Left lung (tissue), 10 donors: ENCODE data around the gene TOR1AIP2. TPM values are rescaled to one million over a fixed set of nuclear protein-coding genes. Genes with fewer than 3 reads are reported as not detected.

Source experiments
- ATAC-seq: fragments of 200-7000 bp; cut with Tn5 transposase; one replicate; pipeline ENCODE4 v1.9.1; 2020; ENCODE audit warnings: moderate library complexity
- DNase-seq, 4 donors: peaks; one replicate each; pipeline ENCODE4 v3.0.0-alpha.2; 2013 to 2020
- H3K27ac ChIP-seq, 2 donors: fragments of 200-600 bp; sonication (generic) in 1 of 2; one replicate each; pipeline versions ENCODE4 v1.5.0 to v1.8.0; 2020 to 2021
- H3K27me3 ChIP-seq, 2 donors: fragments of 200-600 bp; sonication (generic) in 1 of 2; one replicate each; pipeline versions ENCODE4 v1.5.0 to v1.8.0; 2020 to 2021
- H3K36me3 ChIP-seq, 2 donors: fragments of 200-600 bp; sonication (generic) in 1 of 2; one replicate each; pipeline versions ENCODE4 v1.5.0 to v1.8.0; 2020 to 2021
- H3K4me1 ChIP-seq, 2 donors: fragments of 200-600 bp; one replicate each; pipeline ENCODE4 v1.8.0; 2021
- H3K4me3 ChIP-seq, 2 donors: fragments of 200-600 bp; sonication (generic) in 1 of 2; one replicate each; pipeline versions ENCODE4 v1.5.0 to v1.8.0; 2020 to 2021; ENCODE audit warnings: mild to moderate bottlenecking in 1 of 2
- H3K9me3 ChIP-seq, 2 donors: fragments of 200-600 bp; sonication (generic) in 1 of 2; one replicate each; pipeline versions ENCODE4 v1.5.0 to v1.8.0; 2020 to 2021
- CTCF ChIP-seq, 2 donors: fragments of 200-600 bp; sonication (generic) in 1 of 2; IDR thresholded peaks; one replicate each; pipeline versions ENCODE4 v1.5.0 to v1.8.0; 2021; ENCODE audit warnings: antibody characterized with exemption in 2 of 2
- intact Hi-C, 2 donors: fragments of 100-400 bp; cut with DNase I; formaldehyde crosslinking; loops; one replicate each; pipeline versions ENCODE4 v1.11.2 to v1.14.2; 2022
- polyA plus RNA-seq, 6 donors: library from polyadenylated mRNA; unstranded; fragments of 120-200 nt; gene quantifications; one replicate each; pipeline ENCODE4 v1.2.1, GENCODE V29; 2013; ENCODE audit not compliant: insufficient read length in 6 of 6
- total RNA-seq, 2 donors: library from RNA; stranded (reverse); fragmentation: NEBNext Ultra II Directional; extraction: Animal tissue kit (Norgen Biotek cat#: 25700); gene quantifications; one replicate each; pipeline ENCODE4 v1.2.1, GENCODE V29; 2021
- donor health status: DM: no; HTN: yes; CAD: no.
- donor health status: DM: no; HTN: no; CAD: no.

TOR1AIP2 gene
- total and polyA plus RNA-seq, 8 donors, result 34.8 to 109 (median 38.6) TPM

- no peaks in the 10 kb centered on the region for H3K4me1 ChIP-seq
- no peak for TF ChIP-seq CTCF (IDR thresholded peaks at IDR 0.05)
- no peak for DNase-seq
- intact Hi-C loops, result no loop called here
- H3K36me3 ChIP-seq, result peaks cover 0 to 91% of the 10 kb centered on the region in 2 donors
- no peak overlapping the region for H3K4me3 ChIP-seq
- H3K27ac ChIP-seq, result no peak overlapping the region
- no peaks in the 10 kb centered on the region for H3K27me3 ChIP-seq
- ATAC-seq, result no peak
- H3K9me3 ChIP-seq, result no peaks in the 10 kb centered on the region
Measured at GRCh38 chr1:179911812-179912211, 34.2 kb upstream of the TOR1AIP2 start.

GRCh38 chr1:179910934-179911333 is 33.3 kb upstream of the TOR1AIP2 start:
- H3K27me3 ChIP-seq, result no peaks in the 10 kb centered on the region
- no peak overlapping the region for H3K4me3 ChIP-seq
- TF ChIP-seq CTCF (IDR thresholded peaks at IDR 0.05), result no peak
- H3K4me1 ChIP-seq, result no peaks in the 10 kb centered on the region
- H3K36me3 ChIP-seq, result peaks cover 0 to 85% of the 10 kb centered on the region in 2 donors
- DNase-seq (no peak), ATAC-seq (no peak)
- no peaks in the 10 kb centered on the region for H3K9me3 ChIP-seq
- intact Hi-C loops, result no loop called here
- H3K27ac ChIP-seq, result no peak overlapping the region

GRCh38 chr1:179889589-179889988 is 12.0 kb upstream of the TOR1AIP2 start:
- intact Hi-C loops, result loop anchor here in 1 of 2 donors (10.0 kb wide), 1 partner anchor 265 kb away; the partner anchor contains the start of gene QSOX1
- H3K36me3 ChIP-seq, result peaks cover 7 to 64% of the 10 kb centered on the region in 2 donors

GRCh38 chr1:179888071-179888470 is 10.5 kb upstream of the TOR1AIP2 start:
- ATAC-seq, result no peak

More at GRCh38 chr1:179889589-179889988, 12.0 kb upstream of the TOR1AIP2 start:
- H3K27ac ChIP-seq, result no peak overlapping the region
- no peak overlapping the region for H3K4me3 ChIP-seq
- no peak for TF ChIP-seq CTCF (IDR thresholded peaks at IDR 0.05)
- no peaks in the 10 kb centered on the region for H3K27me3 ChIP-seq
- DNase-seq, result no peak
- no peaks in the 10 kb centered on the region for H3K9me3 ChIP-seq
- H3K4me1 ChIP-seq, result peaks cover 14 to 45% of the 10 kb centered on the region in 2 donors
- no peak for ATAC-seq

GRCh38 chr1:179883745-179884138 is 6.1 kb upstream of the TOR1AIP2 start:
- Histone ChIP-seq H3K27ac (peak overlapping the region; percentile 98 to 100), H3K27me3 (no peaks in the 10 kb centered on the region), H3K9me3 (no peaks in the 10 kb centered on the region), H3K4me1 (peaks cover 23 to 69% of the 10 kb centered on the region in 2 donors), H3K36me3 (peaks cover 0 to 11% of the 10 kb centered on the region in 2 donors), H3K4me3 (peak overlapping the region; percentile 61 to 77)
- no peak for TF ChIP-seq CTCF (IDR thresholded peaks at IDR 0.05)
- no peak for ATAC-seq
- intact Hi-C loops, result loop anchor here in 1 of 2 donors (10.0 kb wide), 1 partner anchor 271 kb away; the partner anchor contains the start of gene QSOX1
- no peak for DNase-seq

More at GRCh38 chr1:179888071-179888470, 10.5 kb upstream of the TOR1AIP2 start:
- no peaks in the 10 kb centered on the region for H3K27me3 ChIP-seq
- H3K27ac ChIP-seq, result peak overlapping the region in 1 of 2 donors; percentile 39
- intact Hi-C loops, result loop anchor here in 1 of 2 donors (10.0 kb wide), 1 partner anchor 267 kb away; the partner anchor contains the start of gene QSOX1
- no peak for TF ChIP-seq CTCF (IDR thresholded peaks at IDR 0.05)
- H3K4me1 ChIP-seq, result peaks cover 23 to 59% of the 10 kb centered on the region in 2 donors
- H3K36me3 ChIP-seq, result peaks cover 7 to 49% of the 10 kb centered on the region in 2 donors
- no peak for DNase-seq
- no peaks in the 10 kb centered on the region for H3K9me3 ChIP-seq
- H3K4me3 ChIP-seq, result no peak overlapping the region
